GM21423 (cell line): Measurements from ENCODE around the gene ZPBP.

Source experiments
- ATAC-seq: cut with Tn5 transposase; IDR thresholded peaks from one replicate; pipeline ENCODE4 v1.9.1; 2021; ENCODE audit warnings: mild to moderate bottlenecking, moderate library complexity; ENCODE audit not compliant: unreplicated experiment

The ZPBP gene

GRCh38 chr7:50092579-50093491, at the start of gene ZPBP:
ZPBP (minus strand) TSS chr7:50093246; CDS start chr7:50093194, 52 bp downstream.
- ATAC-seq: peak; percentile 75

- no peak for ATAC-seq
Observed at GRCh38 chr7:50142425-50143017, 49.5 kb upstream of the ZPBP start.

GRCh38 chr7:50141854-50142253, 48.8 kb upstream of the ZPBP start:
- ATAC-seq: no peak

GRCh38 chr7:50141131-50141530, 48.1 kb upstream of the ZPBP start:
- ATAC-seq: no peak

GRCh38 chr7:50140688-50141087, 47.6 kb upstream of the ZPBP start:
- ATAC-seq: no peak

GRCh38 chr7:50138101-50138500, 45.1 kb upstream of the ZPBP start:
- ATAC-seq: no peak

GRCh38 chr7:50125766-50126165, 32.7 kb upstream of the ZPBP start:
- ATAC-seq: no peak

GRCh38 chr7:50121286-50121685, 28.2 kb upstream of the ZPBP start:
- peak; percentile 83 for ATAC-seq

GRCh38 chr7:50119815-50120637, 27.0 kb upstream of the ZPBP start:
- ATAC-seq: peak; percentile 60

- no peak for ATAC-seq
Observed at GRCh38 chr7:50112250-50112649, 19.2 kb upstream of the ZPBP start.

GRCh38 chr7:50101873-50102272, 8.8 kb upstream of the ZPBP start:
- no peak for ATAC-seq

GRCh38 chr7:50095634-50096033, 2.6 kb upstream of the ZPBP start:
- no peak for ATAC-seq

- no peak for ATAC-seq
Observed at GRCh38 chr7:50088463-50089129, 4.5 kb downstream of the ZPBP start.

GRCh38 chr7:50085344-50085743, 7.7 kb downstream of the ZPBP start:
- no peak for ATAC-seq

GRCh38 chr7:50073093-50073492, 20.0 kb downstream of the ZPBP start:
- ATAC-seq: no peak

GRCh38 chr7:50069613-50070012, 23.4 kb downstream of the ZPBP start:
- ATAC-seq: peak; percentile 89

- peak; percentile 70 for ATAC-seq
Observed at GRCh38 chr7:50068850-50069551, 24.0 kb downstream of the ZPBP start.

- no peak for ATAC-seq
Observed at GRCh38 chr7:50068026-50068425, 25.0 kb downstream of the ZPBP start.

- no peak for ATAC-seq
Observed at GRCh38 chr7:50062951-50063350, 30.1 kb downstream of the ZPBP start.

GRCh38 chr7:50056131-50056530, 36.9 kb downstream of the ZPBP start:
- ATAC-seq: no peak
